AG09319 (cell line): ENCODE results near the gene SMC1A.
"Not testable (repeated sequence)": the region's sequence is repeated elsewhere in the genome, so short reads cannot be mapped to it uniquely, and the experiment has no call there.

Experiments used
- DNase-seq: peaks from one replicate; pipeline ENCODE4 v3.0.0-alpha.2; 2010; ENCODE audit warnings: low read depth; ENCODE audit errors: extremely low read depth
- CTCF ChIP-seq: IDR thresholded peaks from 2 replicates; pipeline ENCODE4 v1.5.1; 2011; ENCODE audit warnings: low read depth, mild to moderate bottlenecking, inconsistent platforms, low read length, moderate library complexity

The SMC1A gene

DNA sequence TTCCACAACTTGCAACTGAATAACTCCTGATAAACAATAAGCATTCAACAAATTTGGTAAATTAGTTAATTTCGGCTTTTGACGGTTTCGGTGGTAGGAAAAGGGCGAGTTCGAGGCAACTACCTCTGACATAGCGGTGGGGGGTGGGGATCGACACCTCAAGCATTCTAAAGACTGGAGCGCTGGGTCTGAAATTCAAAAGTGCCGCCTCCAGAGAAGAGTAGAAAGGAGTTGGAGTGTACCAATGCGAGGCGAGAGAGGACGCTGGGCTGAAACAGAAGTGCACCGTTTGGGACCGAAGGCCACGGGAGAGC is 725 bp downstream of the SMC1A start:
- DNase-seq, result no peak

DNA sequence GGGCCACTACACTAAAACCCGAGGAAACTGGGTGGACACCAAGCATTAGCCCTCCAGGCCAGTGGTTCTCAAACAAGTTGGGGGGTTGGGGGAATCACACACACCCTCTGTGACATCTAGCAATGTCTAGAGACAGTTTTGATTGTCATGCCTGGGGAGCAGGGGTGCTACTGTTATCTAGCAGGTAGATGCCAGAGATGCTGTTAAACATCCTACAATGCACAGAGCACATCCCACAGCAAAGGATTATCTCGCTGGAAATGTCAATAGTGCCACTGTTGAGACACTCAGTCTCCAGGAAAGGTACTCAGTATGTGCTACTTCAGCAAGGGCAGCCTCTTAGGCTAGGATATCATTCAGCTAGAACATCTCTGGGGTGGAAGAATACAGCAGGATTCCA is 1.3 kb downstream of the SMC1A start:
- TF ChIP-seq CTCF, result no peak
- no peak for DNase-seq

More for the DNA sequence above, 725 bp downstream of the SMC1A start:
- TF ChIP-seq CTCF, result no peak

DNA sequence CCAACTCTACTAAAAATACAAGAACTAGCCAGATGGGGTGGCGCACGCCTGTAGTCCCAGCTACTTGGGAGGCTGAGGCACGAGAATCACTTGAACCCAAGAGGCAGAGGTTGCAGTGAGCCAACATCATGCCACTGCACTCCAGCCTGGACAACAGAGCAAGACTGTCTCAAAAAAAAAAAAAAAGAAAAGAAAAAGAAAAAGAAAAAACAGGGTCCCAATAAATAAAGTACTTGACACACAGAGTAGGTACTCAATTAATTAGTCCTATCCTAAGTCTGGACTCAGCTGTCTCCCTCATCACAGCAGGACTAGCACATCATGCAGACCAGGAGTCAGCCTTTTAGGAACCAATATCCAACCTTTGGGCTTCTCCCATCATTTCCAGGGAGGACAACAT is 2.1 kb downstream of the SMC1A start:
- DNase-seq, result not testable (repeated sequence)

DNA sequence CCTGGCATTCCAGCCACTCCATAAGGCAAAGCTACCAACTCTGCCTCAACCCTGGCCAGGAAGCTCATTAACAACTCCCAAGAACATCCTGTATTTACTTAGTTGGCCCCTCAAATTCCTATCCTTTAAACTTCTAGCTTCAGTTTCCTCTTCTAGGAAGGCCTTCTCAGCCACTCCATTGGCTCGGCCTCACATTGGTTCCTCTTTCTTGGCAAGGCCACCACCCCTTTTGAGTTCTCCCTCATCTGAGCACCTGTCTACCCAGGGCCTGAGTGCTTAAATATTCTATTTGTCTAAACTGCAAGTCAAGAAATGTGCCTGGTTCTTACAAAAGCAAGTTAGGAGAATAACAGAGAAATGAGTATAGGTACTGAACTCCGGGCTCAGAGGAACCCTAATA is 10.0 kb downstream of the SMC1A start:
- TF ChIP-seq CTCF, result no peak
- no peak for DNase-seq

DNA sequence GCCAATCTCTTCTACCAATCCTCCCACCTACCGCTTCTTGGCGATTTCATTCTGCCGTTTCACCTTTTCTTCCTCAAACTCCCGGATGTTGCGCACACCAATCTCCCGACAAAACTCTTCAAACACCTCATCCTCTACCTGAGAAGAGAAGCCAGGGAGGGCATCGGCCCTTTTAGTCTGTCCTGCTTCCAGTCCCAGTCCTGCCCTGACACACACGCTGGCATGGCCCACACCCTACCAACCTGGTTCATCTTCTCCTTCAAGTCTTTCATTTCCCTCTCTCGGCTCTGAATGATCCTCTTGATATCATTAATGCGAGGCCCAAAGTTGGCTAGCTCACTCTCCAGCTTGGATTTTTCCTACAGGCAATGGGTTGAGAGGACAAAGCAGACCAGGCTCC is 18.9 kb downstream of the SMC1A start:
- no peak for TF ChIP-seq CTCF
- no peak for DNase-seq

DNA sequence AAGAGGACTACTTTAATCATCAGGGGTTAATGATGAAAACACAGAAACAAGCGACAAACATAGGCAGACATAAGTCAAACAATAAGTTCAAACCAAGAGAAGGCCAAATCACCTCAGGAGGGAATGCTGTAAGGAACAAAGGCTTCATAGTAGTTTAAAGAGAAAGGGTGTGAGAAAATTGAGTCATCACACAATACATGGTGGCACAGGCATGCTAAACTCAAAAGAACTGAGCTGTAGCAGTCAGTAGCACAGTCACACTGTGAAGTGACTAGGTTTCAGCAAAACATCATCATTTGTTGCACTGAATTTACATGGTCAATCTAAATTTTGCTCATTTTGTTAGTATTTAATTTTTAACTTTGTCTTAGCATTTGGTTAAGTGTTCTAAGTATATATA is 24.2 kb downstream of the SMC1A start:
- DNase-seq, result no peak

GRCh38 chrX:53395605-53396298 is 26.7 kb downstream of the SMC1A start:
- no peak for TF ChIP-seq CTCF
- no peak for DNase-seq

More for the DNA sequence above, 24.2 kb downstream of the SMC1A start:
- TF ChIP-seq CTCF, result no peak

DNA sequence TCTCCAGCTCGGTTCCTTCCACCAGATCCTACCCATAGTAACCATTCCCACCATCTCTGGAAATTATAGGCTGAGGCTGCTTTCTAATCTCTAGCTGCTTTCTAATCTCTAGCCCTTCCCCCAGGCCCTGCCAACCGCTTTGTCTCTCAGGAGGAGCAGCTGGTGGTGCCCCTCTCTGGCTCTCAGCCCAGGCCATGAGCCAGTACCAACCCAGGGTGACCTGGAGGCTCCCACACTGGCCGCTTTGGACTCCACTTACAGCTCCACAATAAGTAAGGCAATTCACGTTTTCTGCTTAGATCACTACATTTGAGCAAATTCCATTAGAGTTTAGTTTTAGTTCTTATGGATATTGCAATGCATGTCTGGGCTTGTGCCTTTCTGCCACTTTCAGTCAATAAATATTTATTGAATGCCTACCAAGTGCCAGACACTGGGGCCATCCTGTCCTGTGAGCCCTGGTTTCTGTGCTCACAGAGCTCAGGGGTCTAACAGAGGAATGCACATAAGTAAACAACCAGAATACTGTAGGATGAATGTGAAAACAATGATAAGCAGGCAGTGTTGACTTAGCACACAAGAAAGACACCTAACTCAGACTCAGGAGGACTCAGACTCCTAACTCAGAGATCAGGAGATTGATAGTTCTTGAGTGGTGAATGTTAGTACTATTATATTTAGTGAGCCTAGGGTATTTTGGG is 38.9 kb downstream of the SMC1A start:
- DNase-seq, result no peak
- no peak for TF ChIP-seq CTCF
